CD14-positive monocyte (primary cell): ENCODE results near the gene POLR2F. TPM values are rescaled to one million over a fixed set of nuclear protein-coding genes. Genes with fewer than 3 reads are reported as not detected.
"Not testable (repeated sequence)": the region's sequence is repeated elsewhere in the genome, so short reads cannot be mapped to it uniquely, and the experiment has no call there.

ENCODE experiments used
- DNase-seq, 3 donors: peaks; one replicate each; pipeline ENCODE4 v3.0.0-alpha.2; 2011 to 2022
- H2AFZ ChIP-seq: 2 replicates; pipeline ENCODE4 v1.6.0; 2012; ENCODE audit warnings: mild to moderate bottlenecking, low read depth, low read length, inconsistent platforms; ENCODE audit not compliant: insufficient read depth, poor library complexity, severe bottlenecking
- H3K27ac ChIP-seq, 2 donors: 1 replicate in 1 of 2; 2 replicates in 1 of 2; pipeline ENCODE4 v1.5.1; 2012 to 2013; ENCODE audit warnings: low read length in 2 of 2, control low read depth in 1 of 2, inconsistent platforms in 1 of 2, low read depth in 1 of 2, mild to moderate bottlenecking in 1 of 2
- H3K27me3 ChIP-seq, 2 donors: one replicate each; pipeline versions ENCODE4 v1.6.0 to v1.6.1; 2011 to 2013; ENCODE audit warnings: low read length in 2 of 2; ENCODE audit not compliant: control insufficient read depth in 2 of 2, insufficient read depth in 2 of 2
- H3K36me3 ChIP-seq, 2 donors: replicated peaks in 1 of 2; 1 replicate in 1 of 2; 2 replicates in 1 of 2; pipeline versions ENCODE4 v1.5.1 to v1.6.1; 2012 to 2013; ENCODE audit warnings: low read length in 2 of 2, control low read depth in 1 of 2, inconsistent platforms in 1 of 2, mild to moderate bottlenecking in 1 of 2; ENCODE audit not compliant: insufficient read depth in 2 of 2, control insufficient read depth in 1 of 2
- H3K4me1 ChIP-seq, 2 donors: 1 replicate in 1 of 2; 2 replicates in 1 of 2; pipeline versions ENCODE4 v1.5.1 to v1.6.1; 2012 to 2013; ENCODE audit warnings: low read length in 2 of 2, control low read depth in 1 of 2, inconsistent platforms in 1 of 2, mild to moderate bottlenecking in 1 of 2, moderate library complexity in 1 of 2; ENCODE audit not compliant: insufficient read depth in 2 of 2, control insufficient read depth in 1 of 2
- H3K4me2 ChIP-seq: replicated peaks from 2 replicates; pipeline ENCODE3; 2012; ENCODE audit warnings: low read length, moderate library complexity, mild to moderate bottlenecking; ENCODE audit not compliant: poor library complexity, severe bottlenecking; ENCODE audit errors: extremely low read depth
- H3K4me3 ChIP-seq, 3 experiments: fragments of 200-600 bp in 1 of 3; sonication (generic) in 1 of 3; replicated peaks in 1 of 3; 1 replicate in 2 of 3; 2 replicates in 1 of 3; pipeline ENCODE4 v1.5.1; 2011 to 2013; ENCODE audit warnings: low read length in 3 of 3, mild to moderate bottlenecking in 3 of 3, control low read depth in 2 of 3, low read depth in 2 of 3, inconsistent platforms in 1 of 3, moderate library complexity in 1 of 3
- H3K79me2 ChIP-seq: 2 replicates; pipeline ENCODE4 v1.6.0; 2012; ENCODE audit warnings: mild to moderate bottlenecking, control low read depth, inconsistent platforms, low read length, moderate library complexity; ENCODE audit not compliant: insufficient read depth
- H3K9ac ChIP-seq: 2 replicates; pipeline ENCODE4 v1.6.0; 2017; ENCODE audit warnings: low read length, mild to moderate bottlenecking; ENCODE audit not compliant: insufficient read depth, poor library complexity, severe bottlenecking
- H3K9me3 ChIP-seq, 2 donors: replicated peaks in 1 of 2; 1 replicate in 1 of 2; 2 replicates in 1 of 2; pipeline versions ENCODE4 v1.5.1 to v1.6.1; 2012 to 2013; ENCODE audit warnings: low read length in 2 of 2, control low read depth in 1 of 2; ENCODE audit not compliant: control insufficient read depth in 1 of 2, insufficient read depth in 1 of 2
- H4K20me1 ChIP-seq: 2 replicates; pipeline ENCODE4 v1.6.0; 2012; ENCODE audit warnings: mild to moderate bottlenecking, low read length, control low read depth, moderate library complexity; ENCODE audit not compliant: insufficient read depth
- H3K27ac Mint-ChIP-seq, 7 donors: one replicate each; pipeline ENCODE4 v1.8.0; 2020; ENCODE audit warnings: mild to moderate bottlenecking in 7 of 7, mixed read lengths in 7 of 7, moderate library complexity in 6 of 7, inconsistent platforms in 2 of 7
- H3K27me3 Mint-ChIP-seq, 3 donors: one replicate each; pipeline ENCODE4 v1.8.0; 2021 to 2022; ENCODE audit warnings: low read depth in 3 of 3, mild to moderate bottlenecking in 3 of 3, mixed read lengths in 3 of 3, moderate library complexity in 3 of 3, inconsistent platforms in 1 of 3
- H3K36me3 Mint-ChIP-seq, 2 donors: one replicate each; pipeline ENCODE4 v1.8.0; 2020; ENCODE audit warnings: mixed read lengths in 2 of 2, inconsistent platforms in 1 of 2, mild to moderate bottlenecking in 1 of 2
- H3K4me1 Mint-ChIP-seq: one replicate; pipeline ENCODE4 v1.8.0; 2020; ENCODE audit warnings: mild to moderate bottlenecking, mixed read lengths
- H3K4me3 Mint-ChIP-seq, 2 donors: one replicate each; pipeline ENCODE4 v1.8.0; 2020; ENCODE audit warnings: mild to moderate bottlenecking in 2 of 2, mixed read lengths in 2 of 2, moderate library complexity in 1 of 2
- H3K9me3 Mint-ChIP-seq, 7 donors: one replicate each; pipeline ENCODE4 v1.8.0; 2020 to 2022; ENCODE audit warnings: mixed read lengths in 7 of 7, mild to moderate bottlenecking in 6 of 7, moderate library complexity in 6 of 7, inconsistent platforms in 2 of 7
- WGBS: methylation state at CpG from one replicate; pipeline ENCODE4 v1.1.5; 2013; ENCODE audit warnings: missing lambda C conversion rate; ENCODE audit not compliant: insufficient coverage; 5-methylcytosine and 5-hydroxymethylcytosine counted together
- intact Hi-C, 2 donors: fragments of 100-400 bp; cut with micrococcal nuclease; formaldehyde crosslinking; loops; one replicate each; pipeline versions ENCODE4 v1.15.0 to v1.15.1; 2023
- polyA plus RNA-seq, 3 donors: library from polyadenylated mRNA; depleted of rRNA in 1 of 3; unstranded in 2 of 3; stranded (reverse) in 1 of 3; fragments of 300-500 nt in 2 of 3; fragments of >200 nt in 1 of 3; fragmentation: Illumina TruSeq in 2 of 3; gene quantifications; 1 replicate in 2 of 3; 2 replicates in 1 of 3; pipeline ENCODE4 v1.2.3, GENCODE V29; 2012 to 2021
- TF ChIP-seq, protein P1 (sequence below): fragments of 200-600 bp; IDR thresholded peaks from one replicate; pipeline ENCODE4 v1.8.0; 2022; ENCODE audit warnings: antibody characterized with exemption, mild to moderate bottlenecking

POLR2F gene
- polyA plus RNA-seq, 3 donors, result 45.4 to 182 (median 143) TPM

DNA sequence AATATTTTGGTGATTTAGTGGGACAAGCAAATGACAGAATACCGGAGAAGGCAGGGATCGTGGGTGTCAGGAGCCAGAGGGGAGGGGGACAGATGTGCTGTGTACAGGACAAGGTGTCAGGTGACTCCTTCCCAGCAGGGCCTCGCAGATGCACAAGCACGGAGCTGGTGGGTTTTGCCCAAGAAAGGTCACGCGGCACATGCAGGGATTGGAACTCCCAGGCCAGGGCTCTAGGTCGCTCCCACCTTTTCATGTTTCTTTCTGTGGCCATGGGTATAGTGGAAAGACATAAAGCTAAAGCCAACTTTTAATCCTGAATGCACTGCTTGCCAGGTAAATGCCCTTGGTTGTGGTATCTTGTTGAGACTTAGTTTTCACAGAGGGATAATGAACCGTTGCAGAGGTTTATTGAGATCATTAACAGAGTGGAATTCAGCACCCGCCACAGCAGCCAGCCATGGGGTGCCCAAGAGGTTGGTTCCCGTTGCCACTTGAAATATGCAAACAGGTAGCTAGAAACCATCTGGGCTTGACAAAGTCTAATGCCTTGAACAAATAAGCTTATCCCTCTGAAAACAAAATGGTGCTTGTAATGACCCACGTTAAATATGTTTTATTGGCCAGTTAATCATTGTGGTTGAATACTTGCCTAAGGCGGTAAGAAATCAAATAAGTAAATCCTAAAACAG lies 10.2 kb upstream of the POLR2F start:
- peaks cover 0 to 1% (median 0%) of the 10 kb centered on the region in 7 donors for H3K9me3 Mint-ChIP-seq

DNA sequence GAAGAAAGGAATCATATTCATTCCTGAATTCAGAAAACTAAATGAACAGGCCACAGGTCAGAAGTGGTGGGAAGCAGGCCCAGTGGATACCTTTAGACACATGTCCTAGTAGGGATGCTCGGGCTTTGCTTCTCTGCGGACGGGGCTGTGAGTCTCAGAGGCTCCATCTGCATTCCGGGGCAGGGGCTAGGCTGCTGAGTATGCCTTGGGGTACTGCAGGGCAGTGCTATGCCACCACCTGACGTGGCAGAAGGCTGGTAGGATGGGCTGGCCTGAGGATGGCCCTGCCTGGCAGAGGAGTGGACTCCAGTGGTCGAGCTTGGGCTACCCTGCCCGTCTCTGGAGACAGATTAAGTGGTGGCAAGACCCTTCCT lies 9.7 kb upstream of the POLR2F start:
- Histone ChIP-seq H3K36me3 (peaks cover 13 to 17% of the 10 kb centered on the region in 2 donors), H3K79me2 (no peaks in the 10 kb centered on the region), H3K27ac (no peak overlapping the region), H2AFZ (no peak overlapping the region), H3K27me3 (no peaks in the 10 kb centered on the region), H3K4me1 (peaks cover 7 to 10% of the 10 kb centered on the region in 2 donors), H3K4me2 (no peak overlapping the region), H4K20me1 (no peaks in the 10 kb centered on the region), H3K4me3 (no peak overlapping the region), H3K9me3 (no peaks in the 10 kb centered on the region), H3K9ac (no peak overlapping the region)
- Mint-ChIP-seq H3K4me3 (no peak overlapping the region), H3K27ac (no peak overlapping the region), H3K9me3 (peaks cover 0 to 1% (median 0%) of the 10 kb centered on the region in 7 donors), H3K36me3 (peaks cover 14 to 28% of the 10 kb centered on the region in 2 donors), H3K4me1 (peaks cover 7% of the 10 kb centered on the region), H3K27me3 (peaks cover 0 to 4% (median 2%) of the 10 kb centered on the region in 3 donors)
- intact Hi-C loops, result no loop called here
- no peak for DNase-seq
- WGBS, result 90% methylated on average over 6 of the region's 7 CpGs
- TF ChIP-seq, protein P1, sequence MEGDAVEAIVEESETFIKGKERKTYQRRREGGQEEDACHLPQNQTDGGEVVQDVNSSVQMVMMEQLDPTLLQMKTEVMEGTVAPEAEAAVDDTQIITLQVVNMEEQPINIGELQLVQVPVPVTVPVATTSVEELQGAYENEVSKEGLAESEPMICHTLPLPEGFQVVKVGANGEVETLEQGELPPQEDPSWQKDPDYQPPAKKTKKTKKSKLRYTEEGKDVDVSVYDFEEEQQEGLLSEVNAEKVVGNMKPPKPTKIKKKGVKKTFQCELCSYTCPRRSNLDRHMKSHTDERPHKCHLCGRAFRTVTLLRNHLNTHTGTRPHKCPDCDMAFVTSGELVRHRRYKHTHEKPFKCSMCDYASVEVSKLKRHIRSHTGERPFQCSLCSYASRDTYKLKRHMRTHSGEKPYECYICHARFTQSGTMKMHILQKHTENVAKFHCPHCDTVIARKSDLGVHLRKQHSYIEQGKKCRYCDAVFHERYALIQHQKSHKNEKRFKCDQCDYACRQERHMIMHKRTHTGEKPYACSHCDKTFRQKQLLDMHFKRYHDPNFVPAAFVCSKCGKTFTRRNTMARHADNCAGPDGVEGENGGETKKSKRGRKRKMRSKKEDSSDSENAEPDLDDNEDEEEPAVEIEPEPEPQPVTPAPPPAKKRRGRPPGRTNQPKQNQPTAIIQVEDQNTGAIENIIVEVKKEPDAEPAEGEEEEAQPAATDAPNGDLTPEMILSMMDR, result no peak

More for the DNA sequence above, 10.2 kb upstream of the POLR2F start:
- H3K4me2 ChIP-seq, result no peak overlapping the region
- Mint-ChIP-seq H3K27ac (no peak overlapping the region), H3K36me3 (peaks cover 14 to 31% of the 10 kb centered on the region in 2 donors), H3K4me1 (peaks cover 7% of the 10 kb centered on the region), H3K27me3 (peaks cover 0 to 4% (median 2%) of the 10 kb centered on the region in 3 donors), H3K4me3 (no peak overlapping the region)
- no peaks in the 10 kb centered on the region for H4K20me1 ChIP-seq
- H3K4me1 ChIP-seq, result peaks cover 7 to 10% of the 10 kb centered on the region in 2 donors
- TF ChIP-seq, protein P1, result no peak
- H3K9me3 ChIP-seq, result no peaks in the 10 kb centered on the region
- H3K27me3 ChIP-seq, result no peaks in the 10 kb centered on the region
- no peaks in the 10 kb centered on the region for H3K79me2 ChIP-seq
- H2AFZ ChIP-seq, result no peak overlapping the region
- H3K4me3 ChIP-seq, result no peak overlapping the region
- no peak for DNase-seq
- no peak overlapping the region for H3K27ac ChIP-seq
- H3K36me3 ChIP-seq, result peaks cover 13 to 17% of the 10 kb centered on the region in 2 donors
- WGBS, result 95% methylated on average over 3 of the region's 12 CpGs
- no peak overlapping the region for H3K9ac ChIP-seq
- intact Hi-C loops, result no loop called here

- H3K9ac ChIP-seq, H3K4me3 ChIP-seq, H3K4me2 ChIP-seq, H3K9me3 ChIP-seq, H3K27me3 ChIP-seq, intact Hi-C loops, H2AFZ ChIP-seq, H4K20me1 ChIP-seq, DNase-seq, H3K9me3 Mint-ChIP-seq, H3K27me3 Mint-ChIP-seq, H3K4me1 Mint-ChIP-seq, H3K79me2 ChIP-seq, H3K4me3 Mint-ChIP-seq, H3K27ac Mint-ChIP-seq, H3K27ac ChIP-seq: not testable (repeated sequence)
- H3K4me1 ChIP-seq, result peaks cover 7 to 10% of the 10 kb centered on the region in 2 donors
- WGBS, result 100% methylated on average over 1 of the region's 11 CpGs
- peaks cover 10 to 17% of the 10 kb centered on the region in 2 donors for H3K36me3 ChIP-seq
- H3K36me3 Mint-ChIP-seq, result peaks cover 14 to 28% of the 10 kb centered on the region in 2 donors
These were observed 9.1 kb upstream of the POLR2F start for GRCh38 chr22:37944423-37944822.
